Body of pancreas (tissue), 4 donors: ENCODE measurements around the gene AUTS2.

Experiments
- CTCF ChIP-seq, 7 experiments: fragments of 450-650 bp in 4 of 7; fragments of 200-600 bp in 3 of 7; sonication (generic) in 3 of 7; IDR thresholded peaks; one replicate each; pipeline ENCODE4 v1.5.1; 2016 to 2019; ENCODE audit warnings: antibody characterized with exemption in 7 of 7
- POLR2A ChIP-seq, 3 donors: fragments of 450-650 bp; IDR thresholded peaks; one replicate each; pipeline ENCODE4 v1.6.1; 2016; ENCODE audit warnings: antibody characterized with exemption in 3 of 3, mild to moderate bottlenecking in 2 of 3

GRCh38 chr7:69939317-69939716 lies 341.0 kb downstream of the AUTS2 start:
- TF ChIP-seq CTCF (IDR thresholded peaks at IDR 0.05) (no peak), POLR2A (IDR thresholded peaks at IDR 0.05) (no peak)
